K562 (cell line): ENCODE measurements around the gene AK2. TPM values are rescaled to one million over a fixed set of nuclear protein-coding genes. Genes with fewer than 3 reads are reported as not detected.
A peak's percentile ranks its signal among the peaks of the same experiment; 100 is the strongest.

Experiments
- ATF1 ChIP-seq, 2 experiments: fragments of 450-650 bp in 1 of 2; IDR thresholded peaks; 2 replicates each; pipeline ENCODE4 v1.6.1; 2016; ENCODE audit warnings: missing compliant biosample characterization in 1 of 2, missing genetic modification characterization in 1 of 2
- CEBPG ChIP-seq, 3 experiments: fragments of 200-800 bp in 1 of 3; sonication (Bioruptor generic) in 1 of 3; sonication (generic) in 1 of 3; formaldehyde crosslinking in 1 of 3; IDR thresholded peaks in 2 of 3; conservative IDR thresholded peaks in 1 of 3; 2 replicates each; pipeline versions ENCODE4 v1.6.1 to v1.8.0; 2016 to 2022; ENCODE audit warnings: missing compliant biosample characterization in 2 of 3, missing genetic modification characterization in 2 of 3, mild to moderate bottlenecking in 1 of 3, missing genetic modification reagents in 1 of 3
- MED1 ChIP-seq: sonication (generic); formaldehyde crosslinking; IDR thresholded peaks from 2 replicates; pipeline ENCODE4 v1.8.1; 2023; ENCODE audit warnings: missing genetic modification reagents, borderline replicate concordance
- PHF8 ChIP-seq: fragments of 200-600 bp; sonication (generic); IDR thresholded peaks from 2 replicates; pipeline ENCODE4 v1.6.1; 2012; ENCODE audit warnings: mixed run types, mild to moderate bottlenecking, inconsistent platforms, low read length, moderate library complexity, borderline replicate concordance
- RBM22 ChIP-seq: fragments of 200-400 bp; formaldehyde crosslinking; IDR thresholded peaks from 2 replicates; pipeline ENCODE4 v1.6.1; 2018; ENCODE audit warnings: low read length, low read depth; ENCODE audit not compliant: poor library complexity, severe bottlenecking
- SMAD1 ChIP-seq: fragments of 150-350 bp; IDR thresholded peaks from 2 replicates; pipeline ENCODE4 v1.6.1; 2014; ENCODE audit warnings: low read length, low read depth; ENCODE audit not compliant: partially characterized antibody
- SMAD4 ChIP-seq: fragments of 250-450 bp; sonication (Bioruptor Pico); conservative IDR thresholded peaks from 2 replicates; pipeline ENCODE4 v1.8.0; 2021; ENCODE audit warnings: inconsistent platforms, mild to moderate bottlenecking, moderate library complexity
- SP1 ChIP-seq: sonication (generic); formaldehyde crosslinking; IDR thresholded peaks from 2 replicates; pipeline ENCODE4 v1.8.1; 2022; ENCODE audit warnings: mild to moderate bottlenecking, missing genetic modification reagents
- ZBTB7A ChIP-seq: IDR thresholded peaks from 2 replicates; pipeline ENCODE4 v1.6.1; 2011; ENCODE audit warnings: low read depth, mild to moderate bottlenecking, low read length, moderate library complexity, borderline replicate concordance; ENCODE audit not compliant: control insufficient read depth
- ZNF232 ChIP-seq: sonication (generic); formaldehyde crosslinking; IDR thresholded peaks from 2 replicates; pipeline ENCODE4 v1.8.0; 2022; ENCODE audit warnings: mild to moderate bottlenecking, missing genetic modification reagents
- ZNF347 ChIP-seq: fragments of 450-650 bp; formaldehyde crosslinking; IDR thresholded peaks from 2 replicates; pipeline ENCODE4 v1.4.0; 2020; ENCODE audit warnings: low read depth, mild to moderate bottlenecking, moderate library complexity
- polyA plus RNA-seq, 8 experiments: library from polyadenylated mRNA; depleted of rRNA in 4 of 8; stranded (reverse) in 5 of 8; unstranded in 3 of 8; fragments of >200 nt; fragmentation: Nextera tagmentation in 2 of 8; fragmentation: Illumina TruSeq in 1 of 8; extraction: Ambion mirVana in 2 of 8; extraction: Trizol in 1 of 8; gene quantifications; 2 replicates each; pipeline versions ENCODE4 v1.2.1 to v1.2.3, GENCODE V29; 2011 to 2014; ENCODE audit warnings: inconsistent platforms in 1 of 8, missing spikeins in 1 of 8
- total RNA-seq, 7 experiments: library from RNA; depleted of rRNA in 6 of 7; stranded (reverse); fragments of >200 nt in 6 of 7; fragmentation: Illumina TruSeq in 2 of 7; extraction: Trizol in 2 of 7; gene quantifications; 2 replicates each; pipeline versions ENCODE4 v1.2.1 to v1.2.3, GENCODE V29; 2011 to 2021; ENCODE audit warnings: low replicate concordance in 1 of 7
- TF ChIP-seq, protein P1 (sequence below): fragments of 250-450 bp; sonication (Bioruptor Pico); IDR thresholded peaks from 2 replicates; pipeline ENCODE4 v1.5.0; 2021; ENCODE audit warnings: mild to moderate bottlenecking, moderate library complexity
- TF ChIP-seq, protein P2 (sequence below): fragments of 450-650 bp; IDR thresholded peaks from 2 replicates; pipeline ENCODE4 v1.6.1; 2017; ENCODE audit warnings: mild to moderate bottlenecking, moderate library complexity
- TF ChIP-seq, protein P3 (sequence below): sonication (generic); formaldehyde crosslinking; IDR thresholded peaks from 2 replicates; pipeline ENCODE4 v1.8.0; 2022; ENCODE audit warnings: mild to moderate bottlenecking, missing genetic modification reagents

The AK2 gene
- total and polyA plus RNA-seq, 9 of the 15 experiments (the other 6 are each of a cell fraction or from before 2014, with no cell fraction given) = 105 to 1,050 (median 509) TPM

DNA sequence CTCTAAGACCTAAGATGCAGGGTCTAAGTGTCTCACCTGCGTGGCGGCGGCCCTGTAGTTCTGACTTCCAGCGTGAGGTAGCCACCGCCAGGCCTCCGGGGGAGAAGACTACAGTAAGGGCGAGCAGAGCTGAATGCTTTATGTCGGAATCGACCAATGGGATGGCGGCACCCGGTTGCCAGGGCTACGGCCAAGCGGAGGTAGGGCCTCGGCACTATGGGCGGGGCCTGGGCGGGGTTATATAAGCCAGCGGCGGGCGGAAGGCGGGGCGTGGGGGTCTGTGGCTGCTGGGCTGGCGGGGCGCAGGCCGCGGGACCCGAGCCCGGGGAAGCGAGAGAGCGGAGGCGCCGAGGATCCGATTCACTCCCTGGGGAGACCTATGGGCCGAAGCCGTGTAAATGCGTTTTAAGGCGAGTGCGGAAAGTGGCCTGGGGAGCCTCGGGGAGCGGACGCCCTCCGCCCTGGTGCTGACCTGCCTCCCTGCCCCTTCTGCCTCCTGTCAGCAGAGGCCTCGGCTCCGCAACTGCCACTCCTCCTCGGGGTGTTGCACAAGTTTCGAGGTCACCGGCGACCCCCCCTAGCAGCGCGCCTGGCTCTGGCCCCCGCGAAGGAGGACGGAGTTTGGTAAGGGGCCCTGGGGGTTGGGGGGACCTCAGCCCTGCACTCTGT is 44.3 kb upstream of the AK2 start, which contains the start of gene AZIN2 (continued):
- peak; percentile 82; the same call in 1 of the 2 replicates for TF ChIP-seq ZBTB7A
- TF ChIP-seq, protein P1, sequence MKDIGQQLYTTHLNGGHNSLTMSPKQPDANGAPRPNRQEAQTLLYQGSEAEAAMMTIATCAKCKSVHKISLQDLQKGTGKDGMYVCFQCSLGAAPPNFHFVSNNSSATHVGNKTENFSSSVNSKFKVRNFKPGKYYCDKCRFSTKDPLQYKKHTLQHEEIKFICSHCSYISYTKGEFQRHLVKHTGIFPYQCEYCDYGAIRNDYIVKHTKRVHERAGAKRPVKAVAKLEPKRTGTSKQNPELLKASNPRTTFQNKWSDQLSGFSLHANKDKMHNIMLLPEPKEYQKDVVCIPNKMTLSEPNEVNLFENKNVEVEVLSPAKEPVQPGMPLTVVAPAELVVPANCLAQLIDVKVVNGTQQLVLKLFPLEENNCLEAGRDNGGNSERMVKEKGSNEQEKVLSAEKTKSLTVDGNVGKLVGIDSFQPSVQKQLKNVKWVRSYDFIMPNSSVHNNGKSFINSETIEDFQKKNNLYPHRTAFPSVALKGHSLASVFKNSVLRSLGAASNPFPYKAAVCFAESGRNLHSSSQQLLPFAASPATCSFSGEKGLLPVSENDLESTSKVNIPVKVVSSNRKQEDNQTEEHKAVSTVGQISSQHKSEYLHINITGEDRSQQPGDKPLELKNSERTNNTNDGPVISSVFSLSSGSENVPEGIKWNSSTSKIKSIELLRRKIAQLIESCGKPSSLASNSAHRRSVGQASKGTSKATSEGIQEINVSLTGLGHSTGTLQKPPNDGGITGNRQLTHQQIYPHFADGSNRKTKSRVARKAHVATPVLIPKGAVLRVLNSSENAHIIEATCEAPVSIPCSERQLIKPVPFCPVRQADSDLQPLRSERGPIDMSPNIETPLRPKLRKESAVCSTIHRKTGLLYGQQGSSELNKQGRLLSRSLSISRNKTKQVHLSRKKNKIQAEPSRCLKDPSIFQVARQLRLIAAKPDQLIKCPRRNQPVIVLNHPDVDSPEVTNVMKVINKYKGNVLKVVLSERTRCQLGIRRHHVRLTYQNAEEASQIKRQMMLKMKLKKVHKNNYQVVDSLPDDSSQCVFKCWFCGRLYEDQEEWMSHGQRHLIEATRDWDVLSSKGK (CRISPR knock-in tag) = no peak
- TF ChIP-seq MED1 = no peak
- TF ChIP-seq ZNF347 (CRISPR knock-in tag) = no peak
- TF ChIP-seq ZNF232 = no peak
- TF ChIP-seq PHF8 = peak; percentile 56; the same call in 1 of the 2 replicates
- TF ChIP-seq ATF1 (CRISPR knock-in tag; IDR thresholded peaks at IDR 0.05) = no peak
- 0 out of 2 replicates have a peak, but pooled peaks have one; percentile 3 for TF ChIP-seq ATF1 (tag; IDR thresholded peaks at IDR 0.05)
- 0 out of 2 replicates have a peak, but pooled peaks have one; percentile 41 for TF ChIP-seq CEBPG (CRISPR knock-in tag; IDR thresholded peaks at IDR 0.05)
- TF ChIP-seq CEBPG (tag; conservative IDR thresholded peaks at IDR 0.05 in 1 of 2, IDR thresholded peaks at IDR 0.05 in 1 of 2) = no peak
- no peak for TF ChIP-seq SMAD4
- TF ChIP-seq, protein P2, sequence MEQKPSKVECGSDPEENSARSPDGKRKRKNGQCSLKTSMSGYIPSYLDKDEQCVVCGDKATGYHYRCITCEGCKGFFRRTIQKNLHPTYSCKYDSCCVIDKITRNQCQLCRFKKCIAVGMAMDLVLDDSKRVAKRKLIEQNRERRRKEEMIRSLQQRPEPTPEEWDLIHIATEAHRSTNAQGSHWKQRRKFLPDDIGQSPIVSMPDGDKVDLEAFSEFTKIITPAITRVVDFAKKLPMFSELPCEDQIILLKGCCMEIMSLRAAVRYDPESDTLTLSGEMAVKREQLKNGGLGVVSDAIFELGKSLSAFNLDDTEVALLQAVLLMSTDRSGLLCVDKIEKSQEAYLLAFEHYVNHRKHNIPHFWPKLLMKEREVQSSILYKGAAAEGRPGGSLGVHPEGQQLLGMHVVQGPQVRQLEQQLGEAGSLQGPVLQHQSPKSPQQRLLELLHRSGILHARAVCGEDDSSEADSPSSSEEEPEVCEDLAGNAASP = no peak
- peak; percentile 94 for TF ChIP-seq RBM22
- TF ChIP-seq, protein P3, sequence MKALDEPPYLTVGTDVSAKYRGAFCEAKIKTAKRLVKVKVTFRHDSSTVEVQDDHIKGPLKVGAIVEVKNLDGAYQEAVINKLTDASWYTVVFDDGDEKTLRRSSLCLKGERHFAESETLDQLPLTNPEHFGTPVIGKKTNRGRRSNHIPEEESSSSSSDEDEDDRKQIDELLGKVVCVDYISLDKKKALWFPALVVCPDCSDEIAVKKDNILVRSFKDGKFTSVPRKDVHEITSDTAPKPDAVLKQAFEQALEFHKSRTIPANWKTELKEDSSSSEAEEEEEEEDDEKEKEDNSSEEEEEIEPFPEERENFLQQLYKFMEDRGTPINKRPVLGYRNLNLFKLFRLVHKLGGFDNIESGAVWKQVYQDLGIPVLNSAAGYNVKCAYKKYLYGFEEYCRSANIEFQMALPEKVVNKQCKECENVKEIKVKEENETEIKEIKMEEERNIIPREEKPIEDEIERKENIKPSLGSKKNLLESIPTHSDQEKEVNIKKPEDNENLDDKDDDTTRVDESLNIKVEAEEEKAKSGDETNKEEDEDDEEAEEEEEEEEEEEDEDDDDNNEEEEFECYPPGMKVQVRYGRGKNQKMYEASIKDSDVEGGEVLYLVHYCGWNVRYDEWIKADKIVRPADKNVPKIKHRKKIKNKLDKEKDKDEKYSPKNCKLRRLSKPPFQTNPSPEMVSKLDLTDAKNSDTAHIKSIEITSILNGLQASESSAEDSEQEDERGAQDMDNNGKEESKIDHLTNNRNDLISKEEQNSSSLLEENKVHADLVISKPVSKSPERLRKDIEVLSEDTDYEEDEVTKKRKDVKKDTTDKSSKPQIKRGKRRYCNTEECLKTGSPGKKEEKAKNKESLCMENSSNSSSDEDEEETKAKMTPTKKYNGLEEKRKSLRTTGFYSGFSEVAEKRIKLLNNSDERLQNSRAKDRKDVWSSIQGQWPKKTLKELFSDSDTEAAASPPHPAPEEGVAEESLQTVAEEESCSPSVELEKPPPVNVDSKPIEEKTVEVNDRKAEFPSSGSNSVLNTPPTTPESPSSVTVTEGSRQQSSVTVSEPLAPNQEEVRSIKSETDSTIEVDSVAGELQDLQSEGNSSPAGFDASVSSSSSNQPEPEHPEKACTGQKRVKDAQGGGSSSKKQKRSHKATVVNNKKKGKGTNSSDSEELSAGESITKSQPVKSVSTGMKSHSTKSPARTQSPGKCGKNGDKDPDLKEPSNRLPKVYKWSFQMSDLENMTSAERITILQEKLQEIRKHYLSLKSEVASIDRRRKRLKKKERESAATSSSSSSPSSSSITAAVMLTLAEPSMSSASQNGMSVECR (CRISPR knock-in tag) = peak; percentile 44; the same call in 1 of the 2 replicates
- no peak for TF ChIP-seq SMAD1
- TF ChIP-seq SP1 (CRISPR knock-in tag) = peak; percentile 77
